Measurements from ENCODE around the gene RAD21L1. TPM values are rescaled to one million over a fixed set of nuclear protein-coding genes. Genes with fewer than 3 reads are reported as not detected.
"Not testable (repeated sequence)": the region's sequence is repeated elsewhere in the genome, so short reads cannot be mapped to it uniquely, and the experiment has no call there.

RAD21L1 gene
- total RNA-seq, 4 donors from 2014 or later: not detected

DNA sequence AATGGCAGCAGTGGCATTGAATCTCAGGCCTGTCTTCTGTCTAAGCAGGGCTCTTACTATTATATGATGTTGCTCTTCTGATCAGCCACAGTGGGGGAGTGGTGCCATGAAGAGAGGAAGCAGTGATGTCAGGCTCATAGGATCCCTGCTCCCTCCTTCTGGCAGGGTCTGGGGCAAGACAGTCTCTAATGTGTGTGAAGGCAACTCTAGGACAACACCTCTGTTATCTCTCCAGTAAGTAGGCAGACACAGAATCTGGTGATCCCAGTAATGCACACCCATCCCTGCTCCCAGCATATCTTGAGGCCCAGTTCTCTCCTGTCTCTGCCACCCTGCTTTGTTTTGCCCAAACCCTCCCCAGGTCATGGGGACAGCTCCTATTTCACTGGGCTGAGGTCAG is 13.8 kb upstream of the RAD21L1 start:
- H3K27ac ChIP-seq (replicated peaks in 1 of 4): no peak overlapping the region
- TF ChIP-seq EP300 (IDR thresholded peaks at IDR 0.05) (no peak), POLR2A (IDR thresholded peaks at IDR 0.05; ENCODE audit: low read depth) (no peak), POLR2AphosphoS5 (IDR thresholded peaks at IDR 0.05) (no peak)
- TF ChIP-seq, protein P1, sequence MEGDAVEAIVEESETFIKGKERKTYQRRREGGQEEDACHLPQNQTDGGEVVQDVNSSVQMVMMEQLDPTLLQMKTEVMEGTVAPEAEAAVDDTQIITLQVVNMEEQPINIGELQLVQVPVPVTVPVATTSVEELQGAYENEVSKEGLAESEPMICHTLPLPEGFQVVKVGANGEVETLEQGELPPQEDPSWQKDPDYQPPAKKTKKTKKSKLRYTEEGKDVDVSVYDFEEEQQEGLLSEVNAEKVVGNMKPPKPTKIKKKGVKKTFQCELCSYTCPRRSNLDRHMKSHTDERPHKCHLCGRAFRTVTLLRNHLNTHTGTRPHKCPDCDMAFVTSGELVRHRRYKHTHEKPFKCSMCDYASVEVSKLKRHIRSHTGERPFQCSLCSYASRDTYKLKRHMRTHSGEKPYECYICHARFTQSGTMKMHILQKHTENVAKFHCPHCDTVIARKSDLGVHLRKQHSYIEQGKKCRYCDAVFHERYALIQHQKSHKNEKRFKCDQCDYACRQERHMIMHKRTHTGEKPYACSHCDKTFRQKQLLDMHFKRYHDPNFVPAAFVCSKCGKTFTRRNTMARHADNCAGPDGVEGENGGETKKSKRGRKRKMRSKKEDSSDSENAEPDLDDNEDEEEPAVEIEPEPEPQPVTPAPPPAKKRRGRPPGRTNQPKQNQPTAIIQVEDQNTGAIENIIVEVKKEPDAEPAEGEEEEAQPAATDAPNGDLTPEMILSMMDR (IDR thresholded peaks at IDR 0.05): no peak
- peaks cover 0 to 53% (median 0%) of the 10 kb centered on the region in 4 donors for H3K27me3 ChIP-seq
- H3K4me1 ChIP-seq: peaks cover 0 to 9% (median 3%) of the 10 kb centered on the region in 4 donors
- DNase-seq (ENCODE audit: extremely low spot score): no peak
- H3K36me3 ChIP-seq: no peaks in the 10 kb centered on the region
- no peaks in the 10 kb centered on the region for H3K9me3 ChIP-seq
- intact Hi-C loops (cut with DNase I): loop anchor here (5.0 to 10.0 kb wide), 3 partner anchors 95 to 395 kb away; partner anchors contain the start of gene PSMF1
- H3K4me3 ChIP-seq: no peak overlapping the region

DNA sequence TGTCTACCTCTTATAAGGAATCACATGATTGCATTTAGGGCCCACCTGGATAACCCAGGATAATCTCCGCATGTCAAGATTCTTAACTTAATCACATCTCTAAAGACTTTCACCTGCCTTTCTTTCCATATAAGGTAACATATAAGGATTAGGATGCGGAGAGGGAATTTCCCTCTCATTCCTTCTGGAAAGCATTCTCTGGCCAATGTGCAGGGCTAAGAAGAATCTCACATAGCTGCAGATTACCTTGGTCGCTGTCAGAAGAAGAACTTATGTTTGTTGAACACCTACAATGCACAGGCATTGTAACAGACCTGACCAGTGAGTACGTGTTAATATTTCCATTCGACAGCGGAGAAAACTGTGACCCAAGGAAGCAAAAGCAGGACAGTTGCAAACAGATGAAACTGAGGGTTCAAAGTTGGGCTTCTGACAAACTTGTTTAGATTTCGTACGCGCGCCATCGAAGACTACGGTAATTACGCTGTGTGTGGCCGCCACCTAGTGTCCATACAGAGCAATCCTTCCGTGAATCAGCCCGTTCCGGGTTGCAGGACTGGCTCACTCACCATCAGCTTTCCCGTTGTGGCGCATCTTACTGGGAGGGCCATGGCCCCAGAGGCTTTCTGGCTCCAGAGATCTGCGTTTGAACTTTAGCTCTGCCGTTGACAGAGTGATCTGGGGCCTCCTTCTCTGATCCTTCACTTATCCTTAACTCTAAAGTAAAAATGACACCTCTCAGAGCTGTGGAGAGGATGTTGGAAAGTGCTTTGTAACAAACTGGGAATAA is 13.0 kb upstream of the RAD21L1 start:
- Histone ChIP-seq H3K27ac (replicated peaks in 1 of 4) (no peak overlapping the region), H3K9me3 (no peaks in the 10 kb centered on the region), H3K4me3 (no peak overlapping the region), H3K4me1 (peaks cover 0 to 9% (median 3%) of the 10 kb centered on the region in 4 donors), H3K27me3 (peaks cover 0 to 56% (median 0%) of the 10 kb centered on the region in 4 donors), H3K36me3 (no peaks in the 10 kb centered on the region)
- no peak for TF ChIP-seq POLR2A (IDR thresholded peaks at IDR 0.05; ENCODE audit: low read depth)
- TF ChIP-seq, protein P1 (IDR thresholded peaks at IDR 0.05): peak; percentile 58 to 85 (median 63)
- peak in 1 of 2 donors; percentile 10 for TF ChIP-seq POLR2AphosphoS5 (IDR thresholded peaks at IDR 0.05)
- intact Hi-C loops (cut with DNase I): loop anchor here (5.0 to 10.0 kb wide), 3 partner anchors 96 to 396 kb away; partner anchors contain the start of gene PSMF1
- DNase-seq (ENCODE audit: extremely low spot score): no peak
- 13% methylated on average over 20 of the region's 21 CpGs for WGBS

DNA sequence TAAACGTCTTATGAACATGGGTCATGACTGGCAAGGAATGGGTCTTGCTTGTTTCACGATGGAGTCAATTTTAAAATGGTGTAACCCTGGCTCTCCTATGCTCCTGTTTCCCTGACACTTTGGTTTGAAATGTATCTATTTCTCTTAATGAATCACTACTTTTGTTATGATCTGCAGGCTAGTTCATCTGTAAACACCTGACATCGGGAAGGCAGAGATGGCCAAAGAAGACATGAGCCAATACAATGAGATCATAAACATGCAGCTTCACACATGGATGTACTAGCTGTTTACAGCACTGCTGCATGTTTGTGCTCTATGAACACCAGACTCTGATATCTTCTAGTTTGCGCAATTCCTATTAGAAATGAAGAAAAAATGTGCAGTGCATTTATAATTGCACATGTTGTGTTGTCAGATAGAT is 11.0 kb upstream of the RAD21L1 start:
- no peak overlapping the region for H3K4me3 ChIP-seq
- WGBS: 54% methylated on average over 4 of the region's 4 CpGs
- no peak overlapping the region for H3K27ac ChIP-seq (replicated peaks in 1 of 4)
- intact Hi-C loops (cut with DNase I): loop anchor here (5.0 to 10.0 kb wide), 3 partner anchors 98 to 398 kb away; partner anchors contain the start of gene PSMF1
- no peaks in the 10 kb centered on the region for H3K36me3 ChIP-seq
- DNase-seq (ENCODE audit: extremely low spot score): no peak
- H3K9me3 ChIP-seq: no peaks in the 10 kb centered on the region
- no peak for TF ChIP-seq POLR2A (IDR thresholded peaks at IDR 0.05; ENCODE audit: low read depth)
- TF ChIP-seq POLR2AphosphoS5 (IDR thresholded peaks at IDR 0.05): no peak
- peaks cover 0 to 46% (median 0%) of the 10 kb centered on the region in 4 donors for H3K27me3 ChIP-seq
- peaks cover 0 to 9% (median 3%) of the 10 kb centered on the region in 4 donors for H3K4me1 ChIP-seq

DNA sequence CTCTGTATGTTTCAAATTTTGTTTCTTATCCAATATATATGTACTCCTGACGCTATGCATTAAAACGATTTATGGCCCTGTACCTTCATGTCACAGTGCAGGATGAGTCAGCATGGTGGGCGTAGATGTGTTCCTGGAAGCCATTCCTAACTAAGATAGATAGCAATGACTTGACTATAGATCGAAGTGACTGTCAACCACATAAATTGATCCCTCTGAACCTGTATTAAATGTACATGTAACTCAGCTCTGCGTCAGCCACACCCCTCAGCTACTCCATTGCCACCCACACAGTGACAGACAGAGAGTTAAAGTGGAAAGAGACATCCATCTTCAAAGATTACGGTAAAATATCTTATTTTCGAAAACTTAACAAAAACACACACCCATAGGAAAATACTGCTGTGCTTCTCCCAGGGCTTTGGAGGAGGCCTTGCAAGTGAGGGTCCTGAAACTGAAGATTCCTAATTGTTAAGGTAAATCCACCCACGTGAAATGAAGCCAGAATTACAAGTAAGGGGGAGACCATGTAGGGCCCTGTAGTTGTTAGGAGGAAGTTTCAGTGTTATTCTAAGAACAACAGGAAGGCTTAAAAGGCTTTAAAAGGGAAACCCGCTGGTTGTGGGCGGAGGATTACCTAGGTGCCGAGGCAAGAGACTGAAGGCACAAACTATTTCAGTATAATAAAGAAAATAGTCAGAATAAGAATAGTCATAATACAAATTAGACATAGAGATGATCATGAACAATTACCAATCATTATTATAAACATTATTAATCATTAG is 10.3 kb upstream of the RAD21L1 start:
- TF ChIP-seq EP300 (IDR thresholded peaks at IDR 0.05): no peak
- no peak for TF ChIP-seq POLR2A (IDR thresholded peaks at IDR 0.05; ENCODE audit: low read depth)
- TF ChIP-seq POLR2AphosphoS5 (IDR thresholded peaks at IDR 0.05): no peak
- TF ChIP-seq, protein P1 (IDR thresholded peaks at IDR 0.05): no peak
- H3K27ac ChIP-seq (replicated peaks in 1 of 4): no peak overlapping the region
- 70% methylated on average over 11 of the region's 11 CpGs for WGBS
- H3K4me1 ChIP-seq: peaks cover 0 to 9% (median 3%) of the 10 kb centered on the region in 4 donors
- H3K4me3 ChIP-seq: no peak overlapping the region
- no peaks in the 10 kb centered on the region for H3K36me3 ChIP-seq
- H3K9me3 ChIP-seq: no peaks in the 10 kb centered on the region
- DNase-seq (ENCODE audit: extremely low spot score): no peak
- intact Hi-C loops (cut with DNase I): loop anchor here (10.0 kb wide), 1 partner anchor 261 kb away; no protein-coding TSS in a partner anchor
- H3K27me3 ChIP-seq: peaks cover 0 to 43% (median 0%) of the 10 kb centered on the region in 4 donors

DNA sequence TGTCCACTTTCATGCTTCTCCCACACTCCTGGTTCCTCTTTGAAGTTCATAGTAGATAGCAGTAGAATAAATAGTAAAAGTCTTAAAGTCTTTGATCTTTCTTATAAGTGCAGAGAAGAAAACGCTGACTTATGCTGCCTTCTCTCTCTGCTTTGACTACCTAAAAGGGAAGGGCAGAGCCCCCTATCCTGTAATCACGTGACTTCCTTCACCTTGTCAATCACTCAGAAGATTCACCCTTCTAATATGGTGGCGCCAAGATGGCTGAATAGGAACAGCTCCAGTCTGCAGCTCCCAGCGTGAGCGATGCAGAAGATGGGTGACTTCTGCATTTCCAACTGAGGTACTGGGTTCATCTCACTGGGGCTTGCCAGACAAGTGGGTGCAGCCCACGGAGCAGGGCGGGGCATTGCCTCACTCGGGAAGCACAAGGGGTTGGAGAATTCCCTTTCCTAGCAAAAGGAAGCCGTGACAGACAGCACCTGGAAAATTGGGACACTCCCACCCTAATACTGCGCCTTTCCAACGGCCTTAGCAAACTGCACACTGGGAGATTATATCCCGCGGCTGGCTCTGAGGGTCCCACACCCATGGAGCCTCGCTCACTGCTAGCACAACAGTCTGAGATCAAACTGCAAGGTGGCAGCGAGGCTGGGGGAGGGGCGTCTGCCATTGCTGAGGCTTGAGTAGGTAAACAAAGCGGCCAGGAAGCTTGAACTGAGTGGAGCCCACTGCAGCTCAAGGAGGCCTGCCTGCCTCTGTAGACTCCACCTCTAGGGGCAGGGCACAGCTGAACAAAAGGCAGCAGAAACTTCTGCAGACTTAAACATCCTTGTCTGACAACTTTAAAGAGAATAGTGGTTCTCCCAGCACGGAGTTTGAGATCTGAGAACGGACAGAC is 9.1 kb upstream of the RAD21L1 start:
- not testable (repeated sequence) for H3K4me3 ChIP-seq; H3K36me3 ChIP-seq; H3K9me3 ChIP-seq; H3K4me1 ChIP-seq; DNase-seq (ENCODE audit: extremely low spot score); H3K27ac ChIP-seq (replicated peaks in 1 of 4)
- intact Hi-C loops (cut with DNase I): loop anchor here (10.0 kb wide), 1 partner anchor 262 kb away; no protein-coding TSS in a partner anchor
- 73% methylated on average over 11 of the region's 19 CpGs for WGBS
- peaks cover 0 to 34% (median 0%) of the 10 kb centered on the region in 4 donors for H3K27me3 ChIP-seq

DNA sequence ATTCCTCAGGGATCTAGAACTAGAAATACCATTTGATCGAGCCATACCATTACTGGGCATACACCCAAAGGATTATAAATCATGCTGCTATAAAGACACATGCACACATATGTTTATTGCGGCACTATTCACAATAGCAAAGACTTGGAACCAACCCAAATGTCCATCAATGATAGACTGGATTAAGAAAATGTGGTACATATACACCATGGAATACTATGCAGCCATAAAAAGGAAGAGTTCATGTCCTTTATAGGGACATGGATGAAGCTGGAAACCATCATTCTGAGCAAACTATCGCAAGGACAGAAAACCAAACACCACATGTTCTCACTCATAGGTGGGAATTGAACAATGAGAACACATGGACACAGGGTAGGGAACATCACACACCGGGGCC is 3.1 kb upstream of the RAD21L1 start:
- H3K9me3 ChIP-seq; H3K36me3 ChIP-seq; DNase-seq (ENCODE audit: extremely low spot score); H3K4me3 ChIP-seq; H3K27ac ChIP-seq (replicated peaks in 1 of 4); intact Hi-C loops (cut with DNase I): not testable (repeated sequence)
- H3K27me3 ChIP-seq: peaks cover 0 to 37% (median 10%) of the 10 kb centered on the region in 4 donors
- WGBS: 85% methylated on average over 4 of the region's 4 CpGs
- H3K4me1 ChIP-seq: peaks cover 11 to 19% (median 16%) of the 10 kb centered on the region in 4 donors

Measured in esophagus muscularis mucosa (tissue), 4 donors.